Ovary (tissue), 9 donors: ENCODE data around the gene TFF3. TPM values are rescaled to one million over a fixed set of nuclear protein-coding genes. Genes with fewer than 3 reads are reported as not detected.

Experiments used
- DNase-seq, 5 donors: peaks; one replicate each; pipeline ENCODE4 v3.0.0-alpha.2; 2019 to 2020
- H3K27ac ChIP-seq, 2 donors: fragments of 200-600 bp; one replicate each; pipeline versions ENCODE4 v1.5.1 to v1.8.0; 2019 to 2022
- H3K27me3 ChIP-seq: fragments of 200-600 bp; one replicate; pipeline ENCODE4 v1.8.0; 2022
- H3K36me3 ChIP-seq: fragments of 200-600 bp; sonication (generic); one replicate; pipeline ENCODE4 v1.5.1; 2019
- H3K4me1 ChIP-seq: one replicate; pipeline ENCODE4 v1.8.1; 2013; ENCODE audit warnings: mild to moderate bottlenecking, moderate library complexity; ENCODE audit not compliant: insufficient read depth
- H3K4me3 ChIP-seq: fragments of 200-600 bp; sonication (generic); one replicate; pipeline ENCODE4 v1.5.1; 2017
- H3K9me3 ChIP-seq, 2 donors: fragments of 200-600 bp in 1 of 2; sonication (generic) in 1 of 2; one replicate each; pipeline versions ENCODE4 v1.5.1 to v1.8.1; 2013 to 2019; ENCODE audit warnings: mild to moderate bottlenecking in 1 of 2, moderate library complexity in 1 of 2
- CTCF ChIP-seq, 3 donors: fragments of 450-650 bp in 2 of 3; fragments of 200-600 bp in 1 of 3; IDR thresholded peaks; one replicate each; pipeline versions ENCODE4 v1.5.1 to v1.8.0; 2016 to 2022; ENCODE audit warnings: antibody characterized with exemption in 3 of 3, mild to moderate bottlenecking in 1 of 3
- EP300 ChIP-seq: sonication (generic); formaldehyde crosslinking; IDR thresholded peaks from one replicate; pipeline ENCODE4 v1.6.1; 2017; ENCODE audit warnings: antibody characterized with exemption
- POLR2A ChIP-seq: fragments of 450-650 bp; IDR thresholded peaks from one replicate; pipeline ENCODE4 v1.6.1; 2017; ENCODE audit warnings: antibody characterized with exemption, mild to moderate bottlenecking, moderate library complexity
- WGBS, 3 donors: extraction: QIAGEN DNeasy Blood & Tissue Kit in 1 of 3; methylation state at CpG; one replicate each; pipeline versions ENCODE4 v1.1.5 to v1.1.7; 2013 to 2017; 5-methylcytosine and 5-hydroxymethylcytosine counted together
- intact Hi-C, 4 donors: fragments of 100-400 bp; cut with DNase I; formaldehyde crosslinking; loops; one replicate each; pipeline versions ENCODE4 v1.11.0 to v1.15.1; 2022 to 2023
- polyA plus RNA-seq, 2 donors: library from polyadenylated mRNA; stranded (reverse); fragments of 200-250 nt in 1 of 2; fragments of 350-450 nt in 1 of 2; fragmentation: Illumina TruSeq in 1 of 2; extraction: RNeasy Lipid Tissue Mini Kit (QIAGEN cat#74804) in 1 of 2; gene quantifications; one replicate each; pipeline ENCODE4 v1.2.3, GENCODE V29; 2013 to 2014
- total RNA-seq, 7 donors: library from RNA; depleted of rRNA in 2 of 7; stranded (reverse); fragments of >200 nt in 2 of 7; fragmentation: NEBNext Ultra II Directional in 3 of 7; extraction: Animal tissue kit (Norgen Biotek cat#: 25700) in 3 of 7; gene quantifications; one replicate each; pipeline versions ENCODE4 v1.1.0 to v1.2.4, GENCODE V29; 2016 to 2023
- donor health status: DM: no; HTN: no; CAD: no; lungs with moderate emphysema.
- donor health status: DM: no; HTN: no; CAD: no.
- donor health status: Bipolar disorder and iron deficiency.
- donor health status: DM: yes; HTN: yes; CAD: no.
- donor health status: DM: no; HTN: no; CAD: no.
- donor health status: DM: yes; HTN: yes; CAD: no.

Gene TFF3
- total and polyA plus RNA-seq, 9 donors: 1.3 to 131 (median 11.0) TPM; not detected in 1

GRCh38 chr21:42330380-42331371 lies 15.5 kb upstream of the TFF3 start:
- DNase-seq: no peak
- no peak overlapping the region for H3K27ac ChIP-seq
- no peaks in the 10 kb centered on the region for H3K36me3 ChIP-seq
- peaks cover 0 to 5% of the 10 kb centered on the region in 2 donors for H3K9me3 ChIP-seq
- no peaks in the 10 kb centered on the region for H3K27me3 ChIP-seq
- intact Hi-C loops: no loop called here
- H3K4me1 ChIP-seq: no peaks in the 10 kb centered on the region
- WGBS, 3 donors: 82 to 88% (median 88%) methylated on average over 4 of the region's 4 CpGs
- TF ChIP-seq CTCF (IDR thresholded peaks at IDR 0.05): no peak
- TF ChIP-seq POLR2A: no peak
- no peak for TF ChIP-seq EP300
- H3K4me3 ChIP-seq: no peak overlapping the region

DNA sequence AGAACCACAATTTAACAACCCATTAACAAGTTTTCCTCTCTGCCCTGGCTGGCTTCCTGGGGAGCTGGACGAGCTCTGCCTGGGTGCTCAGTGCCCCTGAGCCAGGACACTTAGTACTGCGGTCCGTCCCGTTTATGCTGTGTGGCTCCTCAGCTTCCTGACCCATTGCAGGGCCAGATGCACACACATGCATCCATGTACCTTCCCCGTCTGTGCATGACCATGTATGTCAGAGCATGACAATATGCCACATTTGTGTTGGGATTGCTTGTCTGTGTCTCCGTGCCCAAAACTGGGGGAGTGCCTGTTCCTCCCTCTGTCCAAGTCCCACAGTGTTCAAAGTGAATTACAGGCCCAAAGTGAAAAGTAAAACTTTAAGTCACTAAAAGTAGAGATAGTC lies 9.7 kb upstream of the TFF3 start:
- Histone ChIP-seq H3K27me3 (no peaks in the 10 kb centered on the region), H3K27ac (no peak overlapping the region), H3K4me3 (no peak overlapping the region), H3K4me1 (no peaks in the 10 kb centered on the region), H3K36me3 (no peaks in the 10 kb centered on the region), H3K9me3 (no peaks in the 10 kb centered on the region)
- 73 to 84% (median 74%) methylated on average over 6 of the region's 6 CpGs for WGBS, 3 donors
- DNase-seq: no peak
- TF ChIP-seq EP300 (no peak), POLR2A (no peak), CTCF (IDR thresholded peaks at IDR 0.05) (no peak)
- intact Hi-C loops: no loop called here

DNA sequence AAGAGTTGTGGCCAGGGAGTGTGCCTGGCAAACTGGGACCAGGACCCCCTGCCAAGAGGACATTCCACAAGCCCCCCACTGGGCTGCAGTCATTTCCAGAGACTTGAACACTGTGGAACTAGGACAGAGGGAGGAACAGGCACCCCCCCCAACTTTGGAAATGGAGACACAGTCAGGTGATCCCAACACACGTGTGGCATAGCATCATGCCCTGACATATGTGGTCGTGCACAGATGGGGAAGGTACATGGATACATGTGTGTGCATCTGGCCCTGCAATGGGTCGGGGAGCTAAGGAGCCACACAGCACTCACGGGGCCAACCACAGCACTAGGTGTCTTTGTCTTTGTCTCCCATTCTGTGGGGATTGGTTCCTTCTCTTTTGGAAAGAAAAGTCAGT lies 6.6 kb upstream of the TFF3 start:
- intact Hi-C loops: no loop called here
- TF ChIP-seq CTCF (IDR thresholded peaks at IDR 0.05): no peak
- TF ChIP-seq POLR2A: no peak
- no peak for TF ChIP-seq EP300
- Histone ChIP-seq H3K27ac (no peak overlapping the region), H3K4me1 (no peaks in the 10 kb centered on the region), H3K36me3 (no peaks in the 10 kb centered on the region), H3K4me3 (no peak overlapping the region), H3K9me3 (no peaks in the 10 kb centered on the region), H3K27me3 (no peaks in the 10 kb centered on the region)
- DNase-seq: no peak
- WGBS, 3 donors: 84 to 92% (median 87%) methylated on average over 4 of the region's 4 CpGs

GRCh38 chr21:42321231-42321630 lies 6.0 kb upstream of the TFF3 start:
- no peaks in the 10 kb centered on the region for H3K4me1 ChIP-seq
- no peaks in the 10 kb centered on the region for H3K36me3 ChIP-seq
- H3K27ac ChIP-seq: no peak overlapping the region
- intact Hi-C loops: no loop called here
- H3K4me3 ChIP-seq: no peak overlapping the region
- TF ChIP-seq EP300: no peak
- no peak for TF ChIP-seq CTCF (IDR thresholded peaks at IDR 0.05)
- TF ChIP-seq POLR2A: no peak
- DNase-seq: no peak
- 86 to 89% (median 88%) methylated on average over 10 of the region's 10 CpGs for WGBS, 3 donors
- no peaks in the 10 kb centered on the region for H3K9me3 ChIP-seq
- no peaks in the 10 kb centered on the region for H3K27me3 ChIP-seq
